ENCODE measurements around the gene GFI1B. TPM values are rescaled to one million over a fixed set of nuclear protein-coding genes. Genes with fewer than 3 reads are reported as not detected.
A peak's percentile ranks its signal among the peaks of the same experiment; 100 is the strongest.

The GFI1B gene
- total and polyA plus RNA-seq, 4 experiments from 2014 or later = not detected

DNA sequence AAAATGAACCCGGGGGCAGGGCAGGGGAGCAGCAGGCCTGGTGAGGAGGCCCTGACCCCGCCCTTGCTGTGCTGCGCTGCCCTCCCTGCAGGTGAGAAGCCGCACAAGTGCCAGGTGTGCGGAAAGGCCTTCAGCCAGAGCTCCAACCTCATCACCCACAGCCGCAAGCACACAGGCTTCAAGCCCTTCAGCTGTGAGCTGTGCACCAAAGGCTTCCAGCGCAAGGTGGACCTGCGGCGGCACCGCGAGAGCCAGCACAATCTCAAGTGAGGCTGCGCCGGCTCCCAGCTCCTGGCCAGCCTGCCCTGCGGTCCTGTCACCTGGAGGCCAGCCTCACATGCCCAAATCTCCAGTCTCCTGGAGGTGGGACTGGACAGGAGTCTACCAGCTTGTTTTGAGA, 12.3 kb downstream of the GFI1B start:
- Mint-ChIP-seq H3K4me3 (no peak overlapping the region), H3K27ac (no peak overlapping the region), H3K36me3 (no peaks in the 10 kb centered on the region), H3K27me3 (peaks cover 18 to 40% of the 10 kb centered on the region in 2 donors), H3K9me3 (peaks cover 0 to 2% (median 0%) of the 10 kb centered on the region in 8 donors), H3K4me1 (peaks cover 0 to 4% (median 0%) of the 10 kb centered on the region in 4 donors)
- ChIA-PET CTCF (ENCODE audit: partially characterized antibody) (interaction anchor here (1.1 kb wide), 1 partner anchor 19 kb away, joined by 3 read pairs; no protein-coding TSS in a partner anchor), POLR2A (ENCODE audit: partially characterized antibody) (no interaction called here)
- no peaks in the 10 kb centered on the region for H3K36me3 ChIP-seq (ENCODE audit: insufficient read depth, low read length)
- peaks cover 3% of the 10 kb centered on the region for H3K27me3 ChIP-seq (ENCODE audit: insufficient read depth, low read length)
- DNase-seq = no peak
- H3K4me3 ChIP-seq (ENCODE audit: low read length in 2 of 2) = no peak overlapping the region
- no peaks in the 10 kb centered on the region for H3K9me3 ChIP-seq (ENCODE audit: control insufficient read depth in 1 of 2, low read length in 2 of 2)
- no peak overlapping the region for H3K27ac ChIP-seq (ENCODE audit: low read depth, low read length)
- intact Hi-C loops (cut with micrococcal nuclease) = no loop called here
- no peaks in the 10 kb centered on the region for H3K4me1 ChIP-seq (ENCODE audit: insufficient read depth, low read length)

DNA sequence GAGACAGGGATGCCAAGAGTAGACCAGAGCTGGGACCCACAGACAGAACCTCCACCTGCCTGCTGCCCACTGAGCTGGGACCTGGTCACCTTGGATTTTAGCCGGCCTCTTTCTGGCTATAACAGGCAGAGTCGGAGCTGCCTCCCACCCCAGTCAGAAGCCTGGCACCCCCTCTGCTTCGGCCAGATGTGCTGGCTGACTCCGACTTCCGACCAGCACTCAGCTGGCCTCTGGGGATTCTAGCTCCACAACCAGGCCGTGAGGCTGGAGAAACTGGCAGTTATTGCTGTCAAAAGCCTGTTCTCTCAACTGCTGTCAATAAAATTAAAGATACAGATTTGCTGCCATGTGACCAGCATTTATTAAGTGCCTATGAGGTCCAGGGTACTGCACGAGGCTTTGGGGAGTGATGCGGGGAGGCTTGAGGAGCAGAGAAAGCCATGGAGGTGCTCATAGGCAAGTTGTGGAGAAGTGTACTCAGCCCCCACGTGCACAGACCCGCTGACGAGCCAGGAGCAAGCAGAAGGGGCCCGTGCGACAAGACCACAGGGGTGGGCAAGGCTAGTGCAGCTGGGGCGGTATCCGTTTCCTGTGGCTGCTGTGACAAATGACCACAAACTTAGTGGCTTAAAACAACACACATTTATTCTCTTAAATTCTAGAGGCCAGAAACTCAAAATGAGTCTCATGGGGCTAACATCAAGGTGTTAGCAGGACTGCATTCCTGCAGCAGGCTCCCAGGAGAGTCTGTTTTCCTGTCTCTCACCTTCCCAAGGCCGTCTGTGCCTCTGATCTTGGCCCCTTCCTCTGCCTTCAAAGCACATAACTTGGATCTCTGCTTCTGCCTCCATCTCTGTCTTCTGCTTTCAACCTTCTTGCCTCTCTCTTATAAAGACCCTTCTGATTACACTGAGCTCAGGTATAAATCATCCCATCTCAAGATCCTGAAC, 13.1 kb downstream of the GFI1B start:
- peaks cover 3% of the 10 kb centered on the region for H3K27me3 ChIP-seq (ENCODE audit: insufficient read depth, low read length)
- no peak overlapping the region for H3K27ac ChIP-seq (ENCODE audit: low read depth, low read length)
- H3K4me3 Mint-ChIP-seq = no peak overlapping the region
- peaks cover 16 to 37% of the 10 kb centered on the region in 2 donors for H3K27me3 Mint-ChIP-seq
- H3K9me3 Mint-ChIP-seq = peaks cover 0 to 2% (median 0%) of the 10 kb centered on the region in 8 donors
- H3K27ac Mint-ChIP-seq = no peak overlapping the region
- ChIA-PET POLR2A (ENCODE audit: partially characterized antibody) (no interaction called here), CTCF (ENCODE audit: partially characterized antibody) (interaction anchor here (1.1 to 1.4 kb wide), 2 partner anchors 11 to 20 kb away, joined by 3 to 5 read pairs; no protein-coding TSS in a partner anchor)
- DNase-seq = no peak
- H3K9me3 ChIP-seq (ENCODE audit: control insufficient read depth in 1 of 2, low read length in 2 of 2) = no peaks in the 10 kb centered on the region
- no peaks in the 10 kb centered on the region for H3K36me3 Mint-ChIP-seq
- H3K4me1 Mint-ChIP-seq = peaks cover 0 to 4% (median 0%) of the 10 kb centered on the region in 4 donors
- H3K36me3 ChIP-seq (ENCODE audit: insufficient read depth, low read length) = no peaks in the 10 kb centered on the region
- intact Hi-C loops (cut with micrococcal nuclease) = no loop called here
- H3K4me3 ChIP-seq (ENCODE audit: low read length in 2 of 2) = no peak overlapping the region
- no peaks in the 10 kb centered on the region for H3K4me1 ChIP-seq (ENCODE audit: insufficient read depth, low read length)

DNA sequence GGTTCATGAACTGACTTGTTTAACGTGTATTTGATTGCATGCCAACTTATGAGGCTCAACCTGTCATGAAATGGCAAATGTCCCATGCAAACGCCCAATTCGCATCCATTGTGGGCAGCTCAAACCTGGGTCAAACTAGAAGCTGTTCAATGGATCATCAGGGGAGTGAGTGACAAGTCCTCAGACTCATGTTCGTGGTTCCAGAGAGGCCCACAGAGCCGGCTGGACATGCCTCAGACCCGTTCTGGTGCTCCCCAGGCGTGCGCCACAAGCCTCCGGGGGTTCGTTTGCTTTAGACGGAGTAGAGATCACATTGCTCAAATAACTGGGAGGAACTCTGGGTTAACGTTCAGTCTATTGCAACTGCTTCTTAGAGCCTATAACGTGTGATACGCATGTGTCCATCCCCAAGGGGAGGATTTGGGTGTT, 15.0 kb downstream of the GFI1B start:
- Mint-ChIP-seq H3K4me1 (peaks cover 0 to 4% (median 0%) of the 10 kb centered on the region in 4 donors), H3K27ac (no peak overlapping the region), H3K9me3 (peaks cover 0 to 2% (median 0%) of the 10 kb centered on the region in 8 donors), H3K27me3 (peaks cover 13 to 34% of the 10 kb centered on the region in 2 donors), H3K36me3 (no peaks in the 10 kb centered on the region), H3K4me3 (no peak overlapping the region)
- intact Hi-C loops (cut with micrococcal nuclease) = no loop called here
- Histone ChIP-seq H3K27me3 (ENCODE audit: insufficient read depth, low read length) (peaks cover 3% of the 10 kb centered on the region), H3K27ac (ENCODE audit: low read depth, low read length) (no peak overlapping the region), H3K4me1 (ENCODE audit: insufficient read depth, low read length) (no peaks in the 10 kb centered on the region), H3K9me3 (ENCODE audit: control insufficient read depth in 1 of 2, low read length in 2 of 2) (no peaks in the 10 kb centered on the region), H3K4me3 (ENCODE audit: low read length in 2 of 2) (no peak overlapping the region), H3K36me3 (ENCODE audit: insufficient read depth, low read length) (no peaks in the 10 kb centered on the region)
- no peak for DNase-seq
- ChIA-PET POLR2A (ENCODE audit: partially characterized antibody) (no interaction called here), CTCF (ENCODE audit: partially characterized antibody) (no interaction called here)

DNA sequence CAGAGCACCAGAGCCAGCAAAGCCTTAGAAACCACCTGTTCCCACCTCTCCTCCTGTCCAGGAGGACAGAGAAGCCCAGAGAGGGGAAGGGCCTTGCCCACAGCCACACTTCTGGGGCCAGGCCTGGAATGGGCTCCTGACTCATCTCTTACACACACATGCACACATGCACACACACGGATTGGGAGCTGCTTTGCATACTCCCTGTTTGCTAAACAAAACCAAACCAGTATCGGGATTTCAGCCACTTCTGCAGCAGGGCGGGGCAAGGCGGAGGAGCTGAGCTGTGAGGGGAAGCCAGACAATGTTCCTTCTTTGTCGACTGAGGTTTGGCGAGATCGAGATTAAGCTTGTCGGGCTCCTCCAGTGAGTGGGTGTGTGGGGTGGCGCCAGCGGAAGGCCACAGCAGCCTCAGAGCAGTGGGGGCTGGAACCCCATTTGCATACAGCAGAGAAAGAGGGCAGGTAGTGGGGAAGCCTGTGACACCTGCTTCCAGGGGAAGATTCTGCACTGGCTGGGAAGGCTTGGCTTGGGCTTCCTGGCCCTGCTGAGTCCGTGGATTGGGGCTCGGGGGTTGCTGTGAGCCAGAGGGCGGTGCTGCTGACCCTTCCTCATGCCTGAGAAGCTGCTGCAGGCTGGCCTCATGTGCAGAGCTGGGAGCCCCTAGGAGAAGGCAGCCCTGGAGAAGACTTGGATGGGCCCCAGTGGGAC, 16.1 kb downstream of the GFI1B start:
- Mint-ChIP-seq H3K36me3 (no peaks in the 10 kb centered on the region), H3K9me3 (peaks cover 0 to 2% (median 0%) of the 10 kb centered on the region in 8 donors), H3K4me1 (peaks cover 0 to 4% (median 0%) of the 10 kb centered on the region in 4 donors), H3K27ac (no peak overlapping the region), H3K4me3 (peak overlapping the region in 1 of 8 donors; percentile 20), H3K27me3 (peaks cover 19 to 34% of the 10 kb centered on the region in 2 donors)
- H3K9me3 ChIP-seq (ENCODE audit: control insufficient read depth in 1 of 2, low read length in 2 of 2) = no peaks in the 10 kb centered on the region
- no peak overlapping the region for H3K4me3 ChIP-seq (ENCODE audit: low read length in 2 of 2)
- no peak overlapping the region for H3K27ac ChIP-seq (ENCODE audit: low read depth, low read length)
- no peak for DNase-seq
- intact Hi-C loops (cut with micrococcal nuclease) = no loop called here
- peaks cover 3% of the 10 kb centered on the region for H3K27me3 ChIP-seq (ENCODE audit: insufficient read depth, low read length)
- POLR2A ChIA-PET (ENCODE audit: partially characterized antibody) = no interaction called here
- CTCF ChIA-PET (ENCODE audit: partially characterized antibody) = interaction anchor here (1.6 kb wide), 1 partner anchor 28 kb away, joined by 5 read pairs; no protein-coding TSS in a partner anchor
- no peaks in the 10 kb centered on the region for H3K4me1 ChIP-seq (ENCODE audit: insufficient read depth, low read length)
- H3K36me3 ChIP-seq (ENCODE audit: insufficient read depth, low read length) = no peaks in the 10 kb centered on the region

DNA sequence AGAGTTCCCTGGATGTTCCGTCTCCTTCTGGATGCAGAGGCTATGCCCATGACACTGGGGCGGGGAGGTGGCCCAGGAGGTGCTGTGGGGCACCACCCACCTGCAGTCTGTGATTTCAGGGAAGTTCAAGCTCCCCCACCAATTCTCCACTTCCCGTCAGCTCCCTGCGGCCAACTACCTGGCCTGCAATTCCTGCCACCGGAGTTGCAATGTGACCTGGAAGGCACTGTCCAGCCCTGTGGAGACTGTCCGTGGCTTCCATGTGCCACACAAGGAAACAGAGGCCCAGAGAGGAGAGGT, 16.6 kb downstream of the GFI1B start:
- Mint-ChIP-seq H3K27ac (no peak overlapping the region), H3K4me1 (peaks cover 0 to 4% (median 0%) of the 10 kb centered on the region in 4 donors), H3K9me3 (peaks cover 0 to 2% (median 0%) of the 10 kb centered on the region in 8 donors), H3K4me3 (no peak overlapping the region), H3K27me3 (peaks cover 19 to 36% of the 10 kb centered on the region in 2 donors), H3K36me3 (no peaks in the 10 kb centered on the region)
- H3K9me3 ChIP-seq (ENCODE audit: control insufficient read depth in 1 of 2, low read length in 2 of 2) = no peaks in the 10 kb centered on the region
- no peak overlapping the region for H3K27ac ChIP-seq (ENCODE audit: low read depth, low read length)
- ChIA-PET CTCF (ENCODE audit: partially characterized antibody) (interaction anchor here (1.6 kb wide), 1 partner anchor 27 kb away, joined by 5 read pairs; no protein-coding TSS in a partner anchor), POLR2A (ENCODE audit: partially characterized antibody) (no interaction called here)
- no peaks in the 10 kb centered on the region for H3K4me1 ChIP-seq (ENCODE audit: insufficient read depth, low read length)
- intact Hi-C loops (cut with micrococcal nuclease) = no loop called here
- peaks cover 3% of the 10 kb centered on the region for H3K27me3 ChIP-seq (ENCODE audit: insufficient read depth, low read length)
- H3K4me3 ChIP-seq (ENCODE audit: low read length in 2 of 2) = no peak overlapping the region
- H3K36me3 ChIP-seq (ENCODE audit: insufficient read depth, low read length) = no peaks in the 10 kb centered on the region
- no peak for DNase-seq

DNA sequence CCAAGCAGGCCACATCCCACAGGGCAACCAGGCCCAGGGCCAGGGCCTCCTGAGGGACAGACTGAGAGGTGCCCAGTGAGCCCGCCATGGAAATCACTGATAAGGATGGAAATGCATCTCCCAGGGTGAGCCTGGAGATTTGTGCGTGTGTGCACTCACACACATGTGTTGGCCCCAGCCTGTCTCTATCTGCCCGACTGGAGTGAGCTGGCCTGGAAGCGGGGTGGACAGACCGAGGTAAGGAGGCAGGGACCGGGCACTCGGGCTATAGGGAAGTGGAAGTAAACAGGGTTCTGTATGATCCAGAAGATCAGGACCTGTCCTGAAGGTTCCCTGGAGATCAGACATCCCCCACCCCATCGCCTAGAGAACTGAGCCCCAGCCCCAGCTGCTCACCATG, 17.4 kb downstream of the GFI1B start:
- Histone ChIP-seq H3K4me3 (ENCODE audit: low read length in 2 of 2) (no peak overlapping the region), H3K27me3 (ENCODE audit: insufficient read depth, low read length) (peaks cover 3% of the 10 kb centered on the region), H3K4me1 (ENCODE audit: insufficient read depth, low read length) (no peaks in the 10 kb centered on the region), H3K27ac (ENCODE audit: low read depth, low read length) (no peak overlapping the region), H3K9me3 (ENCODE audit: control insufficient read depth in 1 of 2, low read length in 2 of 2) (no peaks in the 10 kb centered on the region), H3K36me3 (ENCODE audit: insufficient read depth, low read length) (no peaks in the 10 kb centered on the region)
- no peak for DNase-seq
- ChIA-PET CTCF (ENCODE audit: partially characterized antibody) (no interaction called here), POLR2A (ENCODE audit: partially characterized antibody) (no interaction called here)
- H3K9me3 Mint-ChIP-seq = no peaks in the 10 kb centered on the region
- peaks cover 0 to 4% (median 0%) of the 10 kb centered on the region in 4 donors for H3K4me1 Mint-ChIP-seq
- peaks cover 24 to 38% of the 10 kb centered on the region in 2 donors for H3K27me3 Mint-ChIP-seq
- H3K4me3 Mint-ChIP-seq = no peak overlapping the region
- no peaks in the 10 kb centered on the region for H3K36me3 Mint-ChIP-seq
- H3K27ac Mint-ChIP-seq = no peak overlapping the region
- intact Hi-C loops (cut with micrococcal nuclease) = no loop called here

DNA sequence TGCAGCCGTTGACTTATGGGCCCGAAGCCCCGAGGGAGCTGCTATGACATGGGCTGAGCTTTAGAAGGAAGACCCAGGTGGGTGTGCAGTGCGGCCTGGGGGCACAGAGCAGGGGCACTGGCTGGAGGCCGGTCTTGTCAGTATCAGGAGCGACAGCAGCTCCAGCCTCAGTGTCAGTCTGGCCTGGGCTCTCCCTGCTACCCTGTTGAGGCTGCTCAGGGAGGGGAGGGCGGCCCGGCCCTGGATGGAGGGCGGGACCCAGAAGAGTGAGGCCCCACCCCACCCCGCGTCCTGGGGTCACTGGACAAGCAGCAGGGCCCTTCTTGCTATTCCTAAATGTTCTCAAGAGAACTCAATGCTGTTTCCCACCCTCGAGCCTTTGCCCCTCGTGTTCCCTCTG, 18.0 kb downstream of the GFI1B start:
- Mint-ChIP-seq H3K9me3 (no peaks in the 10 kb centered on the region), H3K27ac (no peak overlapping the region), H3K36me3 (no peaks in the 10 kb centered on the region), H3K27me3 (peaks cover 24 to 38% of the 10 kb centered on the region in 2 donors), H3K4me1 (peaks cover 0 to 4% (median 0%) of the 10 kb centered on the region in 4 donors), H3K4me3 (no peak overlapping the region)
- Histone ChIP-seq H3K36me3 (ENCODE audit: insufficient read depth, low read length) (no peaks in the 10 kb centered on the region), H3K4me1 (ENCODE audit: insufficient read depth, low read length) (no peaks in the 10 kb centered on the region), H3K9me3 (ENCODE audit: control insufficient read depth in 1 of 2, low read length in 2 of 2) (no peaks in the 10 kb centered on the region), H3K4me3 (ENCODE audit: low read length in 2 of 2) (no peak overlapping the region), H3K27ac (ENCODE audit: low read depth, low read length) (no peak overlapping the region), H3K27me3 (ENCODE audit: insufficient read depth, low read length) (peaks cover 3% of the 10 kb centered on the region)
- ChIA-PET CTCF (ENCODE audit: partially characterized antibody) (no interaction called here), POLR2A (ENCODE audit: partially characterized antibody) (no interaction called here)
- no peak for DNase-seq
- intact Hi-C loops (cut with micrococcal nuclease) = no loop called here
